KOPT-K1 (cell line): ENCODE results near the gene RPS6KA2.

Experiments used
- H3K27ac ChIP-seq: fragments of 200-600 bp; sonication (generic); 2 replicates; pipeline ENCODE4 v1.5.1; 2016; ENCODE audit warnings: antibody characterized with exemption, mild to moderate bottlenecking, low read depth, low read length; ENCODE audit not compliant: poor library complexity, severe bottlenecking
- H3K36me3 ChIP-seq: fragments of 200-600 bp; sonication (generic); 2 replicates; pipeline ENCODE4 v1.5.1; 2017; ENCODE audit warnings: antibody characterized with exemption, mild to moderate bottlenecking, low read length, moderate library complexity; ENCODE audit not compliant: insufficient read depth
- H3K9me3 ChIP-seq: fragments of 200-600 bp; sonication (generic); 2 replicates; pipeline ENCODE4 v1.5.1; 2017; ENCODE audit warnings: antibody characterized with exemption, low read length, mild to moderate bottlenecking; ENCODE audit not compliant: insufficient read depth, poor library complexity, severe bottlenecking

The RPS6KA2 gene

GRCh38 chr6:166572370-166573261 lies 54.4 kb downstream of the RPS6KA2 start:
- H3K36me3 ChIP-seq, result no peaks in the 10 kb centered on the region
- no peak overlapping the region for H3K27ac ChIP-seq
- no peaks in the 10 kb centered on the region for H3K9me3 ChIP-seq

GRCh38 chr6:166570929-166571713 lies 55.9 kb downstream of the RPS6KA2 start:
- no peaks in the 10 kb centered on the region for H3K36me3 ChIP-seq
- no peak overlapping the region for H3K27ac ChIP-seq
- H3K9me3 ChIP-seq, result no peaks in the 10 kb centered on the region

GRCh38 chr6:166569206-166569605 lies 57.8 kb downstream of the RPS6KA2 start:
- H3K36me3 ChIP-seq, result no peaks in the 10 kb centered on the region
- no peak overlapping the region for H3K27ac ChIP-seq
- no peaks in the 10 kb centered on the region for H3K9me3 ChIP-seq

- no peak overlapping the region for H3K27ac ChIP-seq
- H3K9me3 ChIP-seq, result no peaks in the 10 kb centered on the region
- H3K36me3 ChIP-seq, result no peaks in the 10 kb centered on the region
Measured at GRCh38 chr6:166567813-166568212, 59.2 kb downstream of the RPS6KA2 start.

- Histone ChIP-seq H3K9me3 (no peaks in the 10 kb centered on the region), H3K27ac (no peak overlapping the region), H3K36me3 (no peaks in the 10 kb centered on the region)
Measured at GRCh38 chr6:166567107-166567506, 59.9 kb downstream of the RPS6KA2 start.

- Histone ChIP-seq H3K9me3 (no peaks in the 10 kb centered on the region), H3K36me3 (no peaks in the 10 kb centered on the region), H3K27ac (no peak overlapping the region)
Measured at GRCh38 chr6:166566026-166567011, 60.7 kb downstream of the RPS6KA2 start.

- H3K27ac ChIP-seq, result no peak overlapping the region
Measured at GRCh38 chr6:166565084-166565967, 61.7 kb downstream of the RPS6KA2 start.

GRCh38 chr6:166563805-166564204 lies 63.2 kb downstream of the RPS6KA2 start:
- H3K27ac ChIP-seq, result no peak overlapping the region
- no peaks in the 10 kb centered on the region for H3K36me3 ChIP-seq

More at GRCh38 chr6:166565084-166565967, 61.7 kb downstream of the RPS6KA2 start:
- Histone ChIP-seq H3K9me3 (no peaks in the 10 kb centered on the region), H3K36me3 (no peaks in the 10 kb centered on the region)

GRCh38 chr6:166563200-166563599 lies 63.9 kb downstream of the RPS6KA2 start:
- Histone ChIP-seq H3K27ac (no peak overlapping the region), H3K36me3 (no peaks in the 10 kb centered on the region), H3K9me3 (peaks cover 10% of the 10 kb centered on the region)

More at GRCh38 chr6:166563805-166564204, 63.2 kb downstream of the RPS6KA2 start:
- H3K9me3 ChIP-seq, result peaks cover 10% of the 10 kb centered on the region

GRCh38 chr6:166562726-166563125 lies 64.3 kb downstream of the RPS6KA2 start:
- H3K9me3 ChIP-seq, result peaks cover 10% of the 10 kb centered on the region
- no peak overlapping the region for H3K27ac ChIP-seq
- H3K36me3 ChIP-seq, result no peaks in the 10 kb centered on the region

GRCh38 chr6:166561771-166562359 lies 65.2 kb downstream of the RPS6KA2 start:
- Histone ChIP-seq H3K9me3 (peaks cover 10% of the 10 kb centered on the region), H3K27ac (no peak overlapping the region), H3K36me3 (no peaks in the 10 kb centered on the region)

- peaks cover 10% of the 10 kb centered on the region for H3K9me3 ChIP-seq
- H3K27ac ChIP-seq, result no peak overlapping the region
- no peaks in the 10 kb centered on the region for H3K36me3 ChIP-seq
Measured at GRCh38 chr6:166560222-166560621, 66.8 kb downstream of the RPS6KA2 start.

- Histone ChIP-seq H3K36me3 (no peaks in the 10 kb centered on the region), H3K27ac (no peak overlapping the region), H3K9me3 (peaks cover 10% of the 10 kb centered on the region)
Measured at GRCh38 chr6:166559662-166560061, 67.4 kb downstream of the RPS6KA2 start.
